SU-DHL-6 (cell line): Measurements from ENCODE around the gene TIMM44.
A peak's percentile ranks its signal among the peaks of the same experiment; 100 is the strongest.

Experiments used
- H2AFZ ChIP-seq: fragments of 200-600 bp; sonication (generic); 2 replicates; pipeline ENCODE4 v1.6.1; 2014; ENCODE audit warnings: low read depth, mild to moderate bottlenecking, moderate library complexity, mixed read lengths, antibody characterized with exemption, low read length; ENCODE audit not compliant: severe bottlenecking
- H3F3A ChIP-seq: fragments of 200-600 bp; shearing (Covaris generic); 2 replicates; pipeline ENCODE4 v1.6.0; 2016; ENCODE audit warnings: antibody characterized with exemption, mild to moderate bottlenecking; ENCODE audit not compliant: insufficient read depth
- H3K27ac ChIP-seq: fragments of 200-600 bp; sonication (generic); 2 replicates; pipeline ENCODE4 v1.5.1; 2016; ENCODE audit warnings: low read depth, mild to moderate bottlenecking, low read length, moderate library complexity, mixed read lengths
- H3K27me3 ChIP-seq: fragments of 200-600 bp; sonication (generic), shearing (Covaris generic); 2 replicates; pipeline ENCODE4 v1.6.0; 2014; ENCODE audit warnings: mild to moderate bottlenecking, low read length
- H3K36me3 ChIP-seq: fragments of 200-600 bp; sonication (generic); 2 replicates; pipeline ENCODE4 v1.6.1; 2014; ENCODE audit warnings: mild to moderate bottlenecking, low read length, mixed read lengths
- H3K4me2 ChIP-seq: fragments of 300-600, 200-600 bp; shearing (Covaris generic), sonication (generic); 2 replicates; pipeline ENCODE4 v1.6.0; 2014; ENCODE audit warnings: low read length, low read depth, mild to moderate bottlenecking; ENCODE audit not compliant: poor library complexity, severe bottlenecking
- H3K4me3 ChIP-seq: fragments of 200-600 bp; sonication (generic); 2 replicates; pipeline ENCODE4 v1.5.1; 2014; ENCODE audit warnings: antibody characterized with exemption, low read length, mild to moderate bottlenecking, mixed read lengths; ENCODE audit not compliant: insufficient read depth, poor library complexity, severe bottlenecking
- H3K79me2 ChIP-seq: fragments of 200-600 bp; sonication (generic); 2 replicates; pipeline ENCODE4 v1.6.1; 2014; ENCODE audit warnings: mild to moderate bottlenecking, low read length, moderate library complexity; ENCODE audit not compliant: insufficient read depth
- H3K9ac ChIP-seq: fragments of 200-600 bp; sonication (generic); 2 replicates; pipeline ENCODE4 v1.7.0; 2014; ENCODE audit warnings: mild to moderate bottlenecking, low read length
- H3K9me2 ChIP-seq: fragments of 200-600 bp; sonication (generic); replicated peaks from 2 replicates; pipeline ENCODE4 v1.6.1; 2014; ENCODE audit warnings: low read length; ENCODE audit not compliant: insufficient read depth
- H3K9me3 ChIP-seq: fragments of 200-600 bp; sonication (generic); 2 replicates; pipeline ENCODE4 v1.6.1; 2014; ENCODE audit warnings: low read length, mixed read lengths; ENCODE audit not compliant: insufficient read depth
- H4K20me1 ChIP-seq: fragments of 200-600 bp; sonication (generic); 2 replicates; pipeline ENCODE4 v1.6.1; 2014; ENCODE audit warnings: low read depth, mild to moderate bottlenecking, antibody characterized with exemption, low read length, moderate library complexity, mixed read lengths
- EZH2phosphoT487 ChIP-seq: fragments of 200-600 bp; sonication (generic), shearing (Covaris generic); conservative IDR thresholded peaks from 2 replicates; pipeline ENCODE4 v1.6.1; 2018; ENCODE audit warnings: mild to moderate bottlenecking, antibody characterized with exemption, low read length, moderate library complexity, mixed read lengths
- TF ChIP-seq, protein P1 (sequence below): fragments of 200-600 bp; sonication (generic); IDR thresholded peaks from one replicate; pipeline ENCODE4 v1.5.1; 2017; ENCODE audit warnings: antibody characterized with exemption, mild to moderate bottlenecking, low read length, moderate library complexity; ENCODE audit not compliant: insufficient read depth, poor library complexity, severe bottlenecking

TIMM44 gene

DNA sequence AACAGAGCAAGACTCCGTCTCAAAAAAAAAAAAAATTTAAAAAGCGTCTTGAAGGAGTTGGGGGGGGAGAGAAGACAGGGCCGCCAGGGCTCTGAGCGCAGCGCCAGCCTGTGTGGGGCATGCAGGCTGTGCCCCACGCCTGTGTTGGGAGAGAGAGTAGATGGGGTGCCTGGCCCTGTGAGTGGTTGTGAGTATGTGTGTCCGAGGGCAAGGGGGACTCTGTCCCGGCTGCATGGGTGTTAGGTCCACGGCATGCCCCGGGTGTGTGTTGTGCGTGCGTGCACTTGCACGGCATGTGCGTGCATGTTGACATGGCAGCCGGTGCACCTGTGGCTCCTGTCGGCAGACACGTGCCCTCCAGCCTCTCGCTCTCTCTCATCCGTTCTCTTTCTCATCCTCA is 36.3 kb downstream of the TIMM44 start:
- Histone ChIP-seq H3K9me3 (no peaks in the 10 kb centered on the region), H3K79me2 (peaks cover 28% of the 10 kb centered on the region), H3K27ac (no peak overlapping the region), H4K20me1 (no peaks in the 10 kb centered on the region), H3K4me3 (no peak overlapping the region), H2AFZ (no peak overlapping the region), H3K9me2 (no peaks in the 10 kb centered on the region), H3F3A (no peaks in the 10 kb centered on the region), H3K27me3 (no peaks in the 10 kb centered on the region), H3K4me2 (no peak overlapping the region), H3K9ac (no peak overlapping the region), H3K36me3 (no peaks in the 10 kb centered on the region)
- TF ChIP-seq, protein P1, sequence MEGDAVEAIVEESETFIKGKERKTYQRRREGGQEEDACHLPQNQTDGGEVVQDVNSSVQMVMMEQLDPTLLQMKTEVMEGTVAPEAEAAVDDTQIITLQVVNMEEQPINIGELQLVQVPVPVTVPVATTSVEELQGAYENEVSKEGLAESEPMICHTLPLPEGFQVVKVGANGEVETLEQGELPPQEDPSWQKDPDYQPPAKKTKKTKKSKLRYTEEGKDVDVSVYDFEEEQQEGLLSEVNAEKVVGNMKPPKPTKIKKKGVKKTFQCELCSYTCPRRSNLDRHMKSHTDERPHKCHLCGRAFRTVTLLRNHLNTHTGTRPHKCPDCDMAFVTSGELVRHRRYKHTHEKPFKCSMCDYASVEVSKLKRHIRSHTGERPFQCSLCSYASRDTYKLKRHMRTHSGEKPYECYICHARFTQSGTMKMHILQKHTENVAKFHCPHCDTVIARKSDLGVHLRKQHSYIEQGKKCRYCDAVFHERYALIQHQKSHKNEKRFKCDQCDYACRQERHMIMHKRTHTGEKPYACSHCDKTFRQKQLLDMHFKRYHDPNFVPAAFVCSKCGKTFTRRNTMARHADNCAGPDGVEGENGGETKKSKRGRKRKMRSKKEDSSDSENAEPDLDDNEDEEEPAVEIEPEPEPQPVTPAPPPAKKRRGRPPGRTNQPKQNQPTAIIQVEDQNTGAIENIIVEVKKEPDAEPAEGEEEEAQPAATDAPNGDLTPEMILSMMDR = no peak
- TF ChIP-seq EZH2phosphoT487 = no peak

DNA sequence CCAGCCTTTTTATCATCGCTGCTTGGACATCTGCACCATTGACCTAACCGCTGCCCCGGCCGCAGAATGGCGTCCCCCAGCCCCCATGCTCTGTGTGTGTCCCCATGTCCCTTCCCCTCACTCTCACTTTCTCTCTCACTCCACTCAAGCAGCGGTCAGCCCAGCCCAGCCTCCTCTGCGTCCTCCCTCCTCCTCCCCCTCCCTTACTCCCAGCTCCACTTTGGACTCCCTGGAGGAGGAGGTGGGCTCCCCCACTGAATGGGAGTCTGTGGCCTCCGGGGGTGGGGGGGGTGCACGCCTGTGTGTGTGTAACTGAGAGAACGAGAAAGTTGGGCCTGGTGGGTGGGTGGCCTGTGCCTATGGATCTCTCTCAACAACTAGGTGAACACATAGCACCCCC is 37.6 kb downstream of the TIMM44 start:
- Histone ChIP-seq H2AFZ (no peak overlapping the region), H3K36me3 (no peaks in the 10 kb centered on the region), H4K20me1 (no peaks in the 10 kb centered on the region), H3K9ac (no peak overlapping the region), H3F3A (no peaks in the 10 kb centered on the region), H3K4me2 (no peak overlapping the region), H3K27me3 (no peaks in the 10 kb centered on the region), H3K4me3 (no peak overlapping the region), H3K79me2 (peaks cover 28% of the 10 kb centered on the region), H3K9me2 (no peaks in the 10 kb centered on the region), H3K9me3 (no peaks in the 10 kb centered on the region), H3K27ac (no peak overlapping the region)
- TF ChIP-seq EZH2phosphoT487 = no peak
- TF ChIP-seq, protein P1 = no peak

DNA sequence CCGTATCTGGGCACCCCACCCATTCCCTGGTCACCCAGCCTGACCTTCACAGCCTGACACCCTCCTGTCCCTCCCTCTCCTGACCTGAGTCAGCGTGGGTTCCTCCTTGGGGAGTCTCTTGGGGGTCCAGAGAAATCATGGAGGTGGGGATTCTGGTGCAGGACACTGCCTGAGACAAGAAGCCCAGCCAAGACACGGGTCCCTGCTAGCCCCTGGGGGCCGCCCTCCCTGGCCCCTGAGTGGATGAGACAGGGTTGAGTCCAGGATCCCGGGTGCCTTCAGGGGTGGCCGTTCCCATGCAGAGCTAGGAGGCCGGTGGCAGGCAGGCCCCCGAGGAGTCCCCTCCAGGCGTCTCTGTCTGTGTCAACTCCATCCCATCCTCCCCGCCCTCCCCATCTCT is 38.2 kb downstream of the TIMM44 start:
- Histone ChIP-seq H3K36me3 (no peaks in the 10 kb centered on the region), H3F3A (no peaks in the 10 kb centered on the region), H3K9me2 (no peaks in the 10 kb centered on the region), H3K27ac (no peak overlapping the region), H2AFZ (no peak overlapping the region), H3K27me3 (no peaks in the 10 kb centered on the region), H3K4me2 (peak overlapping the region; percentile 94), H3K4me3 (peak overlapping the region; percentile 88), H4K20me1 (no peaks in the 10 kb centered on the region), H3K9me3 (no peaks in the 10 kb centered on the region), H3K9ac (peak overlapping the region; percentile 81), H3K79me2 (peaks cover 28% of the 10 kb centered on the region)
- TF ChIP-seq, protein P1 = no peak
- TF ChIP-seq EZH2phosphoT487 = no peak
